Measurements from ENCODE around the gene RNPC3. TPM values are rescaled to one million over a fixed set of nuclear protein-coding genes. Genes with fewer than 3 reads are reported as not detected.

The RNPC3 gene
- polyA plus RNA-seq, 3 donors, result 8.0 to 29.6 (median 9.1) TPM

DNA sequence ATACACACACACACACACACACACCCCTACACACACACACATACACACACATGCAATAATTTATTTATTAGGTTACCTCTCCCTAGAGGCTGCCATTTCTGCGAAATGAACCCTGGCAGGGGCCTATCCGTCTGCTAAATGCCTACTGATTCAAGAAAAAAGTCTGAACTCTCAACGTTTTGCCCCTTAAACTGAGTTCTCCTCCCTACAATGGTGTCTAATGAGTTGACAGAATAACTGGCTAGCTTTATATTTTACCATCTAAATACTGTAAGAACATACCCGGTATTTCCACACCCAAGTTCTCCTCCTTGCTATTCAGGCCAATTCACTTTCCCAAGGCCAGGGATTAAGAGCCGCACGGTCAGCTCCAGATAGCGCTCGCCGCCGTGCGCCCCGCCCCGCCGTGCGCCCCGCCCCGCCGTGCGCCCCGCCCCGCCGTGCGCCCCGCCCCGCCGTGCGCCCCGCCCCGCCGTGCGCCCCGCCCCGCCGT is 339 bp upstream of the RNPC3 start:
- no CpG with 5 or more reads among the region's 34 CpGs for WGBS (ENCODE audit: insufficient coverage)
- H3K27ac Mint-ChIP-seq, result peak overlapping the region in 5 of 7 donors; percentile 17 to 99 (median 44)
- peaks cover 25% of the 10 kb centered on the region for H4K20me1 ChIP-seq (ENCODE audit: insufficient read depth, low read length)
- H3K36me3 ChIP-seq (replicated peaks in 1 of 2; ENCODE audit: control insufficient read depth in 1 of 2, insufficient read depth in 2 of 2, low read length in 2 of 2), result peaks cover 9 to 12% of the 10 kb centered on the region in 2 donors
- H3K9me3 Mint-ChIP-seq, result no peaks in the 10 kb centered on the region
- H3K9ac ChIP-seq (ENCODE audit: insufficient read depth, low read length, poor library complexity, severe bottlenecking), result no peak overlapping the region
- peak overlapping the region; percentile 59 to 89 for H3K4me3 Mint-ChIP-seq
- H2AFZ ChIP-seq (ENCODE audit: insufficient read depth, low read depth, low read length, poor library complexity, severe bottlenecking), result peak overlapping the region; percentile 43
- no peaks in the 10 kb centered on the region for H3K9me3 ChIP-seq (replicated peaks in 1 of 2; ENCODE audit: control insufficient read depth in 1 of 2, insufficient read depth in 1 of 2, low read length in 2 of 2)
- TF ChIP-seq, protein P1, sequence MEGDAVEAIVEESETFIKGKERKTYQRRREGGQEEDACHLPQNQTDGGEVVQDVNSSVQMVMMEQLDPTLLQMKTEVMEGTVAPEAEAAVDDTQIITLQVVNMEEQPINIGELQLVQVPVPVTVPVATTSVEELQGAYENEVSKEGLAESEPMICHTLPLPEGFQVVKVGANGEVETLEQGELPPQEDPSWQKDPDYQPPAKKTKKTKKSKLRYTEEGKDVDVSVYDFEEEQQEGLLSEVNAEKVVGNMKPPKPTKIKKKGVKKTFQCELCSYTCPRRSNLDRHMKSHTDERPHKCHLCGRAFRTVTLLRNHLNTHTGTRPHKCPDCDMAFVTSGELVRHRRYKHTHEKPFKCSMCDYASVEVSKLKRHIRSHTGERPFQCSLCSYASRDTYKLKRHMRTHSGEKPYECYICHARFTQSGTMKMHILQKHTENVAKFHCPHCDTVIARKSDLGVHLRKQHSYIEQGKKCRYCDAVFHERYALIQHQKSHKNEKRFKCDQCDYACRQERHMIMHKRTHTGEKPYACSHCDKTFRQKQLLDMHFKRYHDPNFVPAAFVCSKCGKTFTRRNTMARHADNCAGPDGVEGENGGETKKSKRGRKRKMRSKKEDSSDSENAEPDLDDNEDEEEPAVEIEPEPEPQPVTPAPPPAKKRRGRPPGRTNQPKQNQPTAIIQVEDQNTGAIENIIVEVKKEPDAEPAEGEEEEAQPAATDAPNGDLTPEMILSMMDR (IDR thresholded peaks at IDR 0.05), result no peak
- peak; percentile 25 to 49 (median 30) for DNase-seq
- intact Hi-C loops (cut with micrococcal nuclease), result no loop called here
- H3K4me3 ChIP-seq (replicated peaks in 1 of 3; ENCODE audit: low read depth in 2 of 3, low read length in 3 of 3), result peak overlapping the region in 2 of 3 experiments; percentile 50 to 61
- peaks cover 33% of the 10 kb centered on the region for H3K4me1 Mint-ChIP-seq
- peaks cover 43% of the 10 kb centered on the region for H3K79me2 ChIP-seq (ENCODE audit: insufficient read depth, low read length)
- peaks cover 15 to 18% of the 10 kb centered on the region in 2 donors for H3K36me3 Mint-ChIP-seq
- no peak overlapping the region for H3K27ac ChIP-seq (ENCODE audit: low read depth in 1 of 2, low read length in 2 of 2)
- H3K27me3 ChIP-seq (ENCODE audit: control insufficient read depth in 2 of 2, insufficient read depth in 2 of 2, low read length in 2 of 2), result no peaks in the 10 kb centered on the region
- H3K4me2 ChIP-seq (replicated peaks; ENCODE audit: extremely low read depth, low read length, poor library complexity, severe bottlenecking), result peak overlapping the region; percentile 66
- peaks cover 0 to 3% (median 0%) of the 10 kb centered on the region in 3 donors for H3K27me3 Mint-ChIP-seq (ENCODE audit: low read depth in 3 of 3)
- peaks cover 12 to 34% of the 10 kb centered on the region in 2 donors for H3K4me1 ChIP-seq (ENCODE audit: control insufficient read depth in 1 of 2, insufficient read depth in 2 of 2, low read length in 2 of 2)

DNA sequence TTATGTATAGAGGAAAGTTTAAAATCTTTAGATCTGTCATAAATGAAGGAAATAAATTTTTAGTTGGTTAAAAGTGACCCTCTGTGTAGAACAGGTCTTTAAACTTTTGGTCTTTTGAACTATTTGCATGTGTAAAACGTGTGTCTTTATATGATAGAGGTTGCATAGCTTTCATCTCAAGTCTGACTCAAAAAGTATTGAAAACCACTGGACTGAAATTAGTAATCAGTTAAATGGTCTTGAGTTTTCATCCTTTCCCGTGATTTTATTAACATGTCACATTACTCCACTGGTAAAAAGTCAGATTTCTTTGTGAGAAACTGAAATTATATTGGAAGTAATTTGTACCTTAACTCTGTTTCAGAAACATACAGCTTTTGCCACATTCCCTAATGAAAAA is 1.8 kb downstream of the RNPC3 start:
- peaks cover 17 to 33% of the 10 kb centered on the region in 2 donors for H3K36me3 ChIP-seq (replicated peaks in 1 of 2; ENCODE audit: control insufficient read depth in 1 of 2, insufficient read depth in 2 of 2, low read length in 2 of 2)
- WGBS (ENCODE audit: insufficient coverage), result no CpG with 5 or more reads among the region's 2 CpGs
- no peaks in the 10 kb centered on the region for H3K9me3 Mint-ChIP-seq

More for the DNA sequence above, 1.8 kb downstream of the RNPC3 start:
- peaks cover 49% of the 10 kb centered on the region for H3K4me1 Mint-ChIP-seq
- peak overlapping the region in 1 of 7 donors; percentile 63 for H3K27ac Mint-ChIP-seq
- TF ChIP-seq, protein P1 (IDR thresholded peaks at IDR 0.05), result no peak
- peak overlapping the region; percentile 74 for H3K4me2 ChIP-seq (replicated peaks; ENCODE audit: extremely low read depth, low read length, poor library complexity, severe bottlenecking)
- intact Hi-C loops (cut with micrococcal nuclease), result no loop called here
- no peak for DNase-seq
- peaks cover 27 to 38% of the 10 kb centered on the region in 2 donors for H3K36me3 Mint-ChIP-seq
- no peak overlapping the region for H2AFZ ChIP-seq (ENCODE audit: insufficient read depth, low read depth, low read length, poor library complexity, severe bottlenecking)
- peaks cover 0 to 3% (median 0%) of the 10 kb centered on the region in 3 donors for H3K27me3 Mint-ChIP-seq (ENCODE audit: low read depth in 3 of 3)
- peak overlapping the region; percentile 10 to 100 for H3K4me3 Mint-ChIP-seq
- no peaks in the 10 kb centered on the region for H3K9me3 ChIP-seq (replicated peaks in 1 of 2; ENCODE audit: control insufficient read depth in 1 of 2, insufficient read depth in 1 of 2, low read length in 2 of 2)
- peak overlapping the region in 1 of 3 experiments; percentile 94 for H3K4me3 ChIP-seq (replicated peaks in 1 of 3; ENCODE audit: low read depth in 2 of 3, low read length in 3 of 3)
- peaks cover 64% of the 10 kb centered on the region for H3K79me2 ChIP-seq (ENCODE audit: insufficient read depth, low read length)
- H4K20me1 ChIP-seq (ENCODE audit: insufficient read depth, low read length), result peaks cover 46% of the 10 kb centered on the region
- H3K9ac ChIP-seq (ENCODE audit: insufficient read depth, low read length, poor library complexity, severe bottlenecking), result no peak overlapping the region
- no peak overlapping the region for H3K27ac ChIP-seq (ENCODE audit: low read depth in 1 of 2, low read length in 2 of 2)
- H3K27me3 ChIP-seq (ENCODE audit: control insufficient read depth in 2 of 2, insufficient read depth in 2 of 2, low read length in 2 of 2), result no peaks in the 10 kb centered on the region
- H3K4me1 ChIP-seq (ENCODE audit: control insufficient read depth in 1 of 2, insufficient read depth in 2 of 2, low read length in 2 of 2), result peaks cover 12 to 34% of the 10 kb centered on the region in 2 donors
